HL-60/S4 (cell line): ENCODE data around the gene POU2F1.

Experiments used
- in situ Hi-C: fragments of 300-500 bp; cut with MboI; formaldehyde crosslinking; loops from 2 replicates; pipeline ENCODE4 v1.14.3; 2022; ENCODE audit warnings: low sequenced_read_pairs

Gene POU2F1

DNA sequence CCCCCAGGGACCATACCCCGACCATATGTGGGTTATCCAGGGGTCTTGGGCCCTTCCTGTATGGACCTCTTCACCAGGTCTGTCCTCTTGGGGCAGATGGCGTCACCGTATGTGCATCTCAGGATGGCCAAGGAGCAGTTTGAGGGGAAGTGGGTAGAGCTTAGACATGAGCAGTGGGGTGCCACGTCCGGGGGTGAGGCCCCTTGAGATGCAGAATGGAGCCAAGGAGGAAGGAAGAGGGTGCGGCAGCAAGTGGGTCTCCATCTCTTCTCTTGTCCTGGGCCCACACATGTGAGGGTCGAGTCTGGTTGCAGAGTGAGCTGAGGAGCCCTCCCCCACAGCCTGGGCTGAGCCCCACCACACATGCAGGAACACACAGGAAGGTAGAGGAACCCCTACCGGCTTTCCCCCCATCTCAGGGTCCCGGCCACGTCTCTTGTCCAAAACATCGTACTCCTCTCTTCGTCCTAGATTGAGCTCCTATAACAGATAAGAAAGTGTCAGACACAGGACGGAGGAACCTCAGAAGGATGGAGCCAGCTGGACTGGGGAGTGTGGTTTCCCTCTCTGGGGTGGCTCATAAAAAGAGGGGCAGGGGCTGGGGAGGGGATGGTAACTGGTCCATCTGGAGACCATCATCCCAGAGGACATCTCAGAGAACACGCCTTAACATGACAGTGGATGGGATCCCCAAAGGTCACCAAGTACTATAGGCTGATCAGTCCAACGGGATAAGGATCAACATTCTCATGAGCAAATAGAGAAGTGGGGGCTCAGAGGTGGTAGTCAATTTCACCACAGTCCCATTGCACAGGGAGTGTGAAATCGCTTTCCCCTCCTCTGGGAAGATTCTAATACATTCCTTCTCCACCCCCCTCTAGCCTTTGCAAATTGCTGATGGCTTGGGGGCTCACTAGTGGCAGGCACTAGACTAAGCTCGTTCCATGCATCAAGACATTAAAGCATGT, 217.8 kb downstream of the POU2F1 start:
- in situ Hi-C loops, result no loop called here

DNA sequence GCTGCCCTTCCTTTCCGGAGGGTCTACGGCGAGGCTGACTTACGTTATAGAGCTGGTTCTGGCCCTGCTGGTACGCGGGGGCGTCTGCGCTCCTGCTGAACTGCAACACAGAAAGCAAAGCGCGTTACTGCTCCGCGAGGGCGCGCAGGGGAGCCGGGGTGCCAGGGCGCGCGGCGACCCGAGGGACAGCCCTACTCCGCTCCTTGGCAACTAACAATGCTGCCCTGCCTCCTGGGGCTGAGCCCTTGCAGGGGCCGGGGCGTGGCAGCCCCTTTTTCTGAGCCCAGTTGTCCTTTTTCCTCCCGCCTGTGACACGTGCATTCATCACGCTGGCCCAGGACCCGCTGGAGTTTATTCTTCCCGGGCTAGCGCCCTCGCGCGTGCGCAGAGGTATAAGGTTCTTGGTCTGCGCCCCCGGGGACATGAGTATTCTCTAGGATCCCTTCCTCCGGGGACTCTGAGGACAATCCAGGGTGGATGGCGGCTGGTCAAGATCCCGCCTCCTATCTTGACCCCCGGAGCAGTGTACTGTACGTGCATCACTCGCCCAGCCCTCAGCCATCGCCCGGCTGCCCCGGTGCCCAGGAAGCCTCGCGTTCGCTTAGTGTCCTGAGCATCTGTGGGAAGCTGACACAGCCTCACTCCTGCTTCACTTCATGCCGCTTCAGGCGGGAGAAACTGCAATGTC, 218.8 kb downstream of the POU2F1 start:
- in situ Hi-C loops, result no loop called here

DNA sequence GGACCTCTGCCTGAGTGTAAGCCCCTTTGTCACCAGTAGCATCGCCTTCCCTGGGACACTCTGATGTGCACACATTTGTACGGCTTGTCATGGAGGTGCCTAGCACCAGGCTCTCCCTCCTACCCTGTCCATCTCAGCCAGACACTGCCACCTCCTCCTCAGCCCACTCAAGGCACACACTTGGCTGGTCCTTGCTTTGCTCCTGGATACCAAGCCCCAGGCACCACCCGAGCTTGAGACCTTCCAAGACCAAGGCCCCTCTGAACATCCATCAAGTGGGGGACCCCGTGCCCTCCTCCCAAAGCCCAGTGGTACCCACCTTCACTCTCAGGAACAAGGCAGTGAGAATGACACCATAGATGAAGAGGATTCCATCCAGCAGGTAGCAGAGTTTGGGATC, 219.7 kb downstream of the POU2F1 start:
- in situ Hi-C loops, result loop anchor here (10.0 kb wide), 2 partner anchors 176 to 376 kb away; no protein-coding TSS in a partner anchor

DNA sequence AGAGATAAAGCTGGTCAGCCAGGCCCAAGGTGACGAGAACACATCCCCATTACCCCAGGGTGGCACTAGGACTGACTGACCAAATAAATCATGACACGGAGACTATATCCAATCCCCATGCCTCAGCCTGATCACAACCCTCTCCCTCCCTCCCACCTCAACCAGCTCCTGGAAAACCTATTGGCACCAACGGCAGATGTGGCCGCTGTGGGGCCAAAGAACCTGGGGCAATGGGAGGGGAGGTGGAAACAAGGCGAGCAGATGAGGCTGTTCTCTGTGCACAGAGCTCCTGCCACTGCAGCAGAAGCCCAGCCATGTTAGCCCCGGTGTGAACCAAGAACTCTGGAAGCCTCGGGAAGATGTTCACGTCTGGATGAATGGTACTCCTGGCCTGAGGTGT, 220.1 kb downstream of the POU2F1 start:
- in situ Hi-C loops, result loop anchor here (10.0 kb wide), 2 partner anchors 176 to 376 kb away; no protein-coding TSS in a partner anchor

DNA sequence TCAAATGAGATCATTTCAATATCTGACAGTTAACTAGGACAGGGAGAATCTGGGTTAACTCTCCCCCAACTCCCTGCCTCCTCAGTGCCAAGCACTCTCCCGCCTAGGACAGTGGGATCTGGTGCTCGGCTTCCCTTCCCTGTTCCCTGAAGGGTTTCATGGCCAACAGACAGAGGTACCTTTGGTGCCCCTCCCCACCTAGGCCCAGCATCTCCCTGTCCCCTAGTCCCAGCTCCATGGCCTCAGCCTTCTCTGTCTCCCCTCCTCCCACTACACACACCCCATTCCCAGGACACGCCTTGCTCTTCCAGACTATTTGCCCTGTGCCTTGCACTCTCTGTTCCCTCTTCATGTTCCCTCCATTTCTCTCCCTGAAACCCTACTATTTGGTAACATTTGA, 220.5 kb downstream of the POU2F1 start:
- in situ Hi-C loops, result loop anchor here (10.0 kb wide), 2 partner anchors 176 to 376 kb away; no protein-coding TSS in a partner anchor

DNA sequence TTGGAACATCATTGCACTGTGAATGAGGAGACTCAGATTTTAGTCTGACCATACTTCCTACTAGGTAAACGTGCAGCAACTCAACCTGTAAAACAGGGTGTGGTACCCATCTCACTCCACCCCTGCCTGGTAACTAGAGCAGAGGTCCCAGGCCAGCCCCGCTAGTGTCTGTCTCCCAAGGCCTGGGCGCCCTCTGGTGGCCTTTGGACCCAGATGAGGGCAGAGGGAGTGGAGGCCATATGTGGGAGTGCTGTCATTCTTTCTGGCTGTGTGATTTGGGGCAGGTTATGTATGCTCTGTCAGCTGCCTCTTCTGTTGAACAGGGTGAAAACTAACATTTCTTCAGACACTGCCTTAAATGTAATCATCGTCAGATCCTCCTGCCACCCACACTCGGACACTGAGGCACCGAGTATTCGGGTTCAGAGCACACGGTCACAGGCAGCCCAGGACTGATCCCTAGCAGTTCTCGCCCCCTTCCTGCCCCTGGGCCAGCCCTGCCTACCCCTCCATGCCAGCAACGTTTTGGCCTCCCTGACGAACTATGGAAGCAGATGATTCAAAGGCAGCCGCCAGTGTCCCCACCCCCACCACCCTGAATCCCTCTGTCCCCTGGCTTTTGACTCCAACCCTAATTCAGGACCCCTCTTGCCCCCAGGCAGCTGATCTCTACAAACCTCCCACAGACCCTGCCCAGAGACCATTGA, 221.6 kb downstream of the POU2F1 start:
- in situ Hi-C loops, result loop anchor here (10.0 kb wide), 2 partner anchors 177 to 377 kb away; no protein-coding TSS in a partner anchor

DNA sequence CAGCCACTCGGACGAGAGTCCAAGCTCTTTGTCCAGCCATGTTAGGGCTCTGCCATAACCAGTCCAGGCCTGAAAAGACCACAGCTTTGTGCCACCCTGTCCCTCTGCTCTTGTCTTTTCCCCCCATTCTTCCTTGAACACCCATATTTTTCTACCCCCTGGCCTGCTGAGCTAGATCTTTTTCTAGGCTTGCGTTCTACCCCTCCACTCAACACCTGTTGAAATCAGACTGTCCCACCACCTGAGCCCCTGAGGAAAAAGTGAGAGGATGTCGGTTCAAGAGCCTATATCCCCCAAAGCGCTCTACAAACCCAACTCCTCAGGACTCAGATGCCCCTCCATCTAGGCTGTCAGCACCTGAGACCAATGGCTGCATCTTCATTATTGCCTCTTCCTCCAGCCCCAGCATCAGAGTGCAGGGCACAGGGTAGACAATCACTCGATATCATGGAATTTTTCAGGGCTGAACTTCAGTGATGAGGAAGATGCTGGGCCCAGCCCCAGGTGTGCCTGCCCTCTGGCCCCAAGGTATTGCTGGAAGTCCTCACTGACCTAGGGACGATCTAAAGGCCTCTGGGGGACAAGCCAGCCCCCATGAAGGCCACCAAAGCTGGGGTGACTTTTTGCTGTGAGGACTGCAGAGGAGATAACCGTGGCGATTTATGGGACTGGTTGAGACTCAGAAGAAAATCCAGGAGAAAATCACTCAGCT, 222.3 kb downstream of the POU2F1 start:
- in situ Hi-C loops, result loop anchor here (10.0 kb wide), 2 partner anchors 178 to 378 kb away; no protein-coding TSS in a partner anchor

DNA sequence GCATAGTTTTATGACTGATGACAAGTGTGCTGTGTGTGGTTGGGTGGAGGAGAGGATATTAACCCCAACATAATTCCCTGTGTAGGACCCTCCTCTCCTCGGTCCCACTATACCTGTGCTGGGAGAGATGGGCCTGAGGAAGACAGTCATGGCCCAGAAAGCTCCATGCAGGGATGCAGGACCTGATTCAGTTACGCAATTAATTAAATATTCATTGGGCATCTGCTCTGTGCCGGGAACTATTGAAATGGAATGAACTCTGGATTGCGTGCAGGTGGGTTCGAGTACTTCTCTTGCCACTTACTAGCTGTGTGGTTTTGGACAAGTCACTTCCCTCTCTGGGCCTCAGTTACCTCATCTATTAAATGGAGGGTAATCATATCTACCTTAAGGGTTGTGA, 223.1 kb downstream of the POU2F1 start:
- in situ Hi-C loops, result loop anchor here (10.0 kb wide), 2 partner anchors 179 to 379 kb away; no protein-coding TSS in a partner anchor

DNA sequence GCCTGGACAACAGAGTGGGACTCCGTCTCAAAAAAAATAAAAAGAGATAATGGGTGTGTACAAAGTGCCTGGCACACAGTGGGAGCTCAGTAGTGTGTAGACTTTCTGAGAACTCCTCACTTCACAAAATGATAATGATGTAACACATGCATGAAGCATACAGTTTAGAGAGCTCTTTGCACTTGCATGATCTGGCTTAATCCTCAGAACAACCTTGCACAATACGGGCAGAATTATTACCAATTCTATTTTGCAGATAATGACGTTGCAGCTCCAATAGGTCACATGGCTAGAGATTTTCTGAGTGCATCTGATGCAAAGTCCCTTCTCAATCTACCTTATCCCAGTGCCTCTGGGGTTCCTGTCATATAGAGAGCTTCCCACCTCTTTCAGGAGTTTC, 226.3 kb downstream of the POU2F1 start:
- in situ Hi-C loops, result loop anchor here (10.0 kb wide), 2 partner anchors 182 to 382 kb away; no protein-coding TSS in a partner anchor

DNA sequence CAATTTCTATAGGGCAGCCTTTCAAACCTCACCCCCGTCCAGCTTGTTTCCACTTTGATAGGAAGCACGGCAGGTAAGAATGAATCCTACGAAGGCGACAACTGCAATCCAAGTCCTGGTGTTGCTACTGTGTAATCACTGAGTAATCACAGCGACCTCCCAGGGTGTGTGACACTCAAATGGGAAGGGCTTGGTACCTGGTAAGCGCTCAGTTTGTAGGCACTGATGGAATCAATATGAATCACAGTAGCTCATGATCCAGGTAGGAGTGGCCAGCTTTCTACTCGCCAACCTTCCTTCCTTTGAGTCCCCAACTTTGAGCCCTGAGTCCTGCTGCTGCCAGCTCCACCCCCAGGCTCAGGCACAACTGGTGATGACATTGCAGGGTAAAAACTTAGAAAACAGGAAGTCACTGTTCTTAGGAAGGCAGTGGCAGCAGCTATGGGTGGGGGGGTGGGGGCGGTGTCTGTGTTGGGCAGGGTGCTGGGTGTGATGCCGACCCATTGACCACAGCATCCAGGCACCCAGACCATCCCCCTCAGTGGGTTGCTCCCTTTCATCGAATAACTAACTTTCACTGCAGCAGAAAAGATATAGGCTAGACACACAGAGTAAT, 226.9 kb downstream of the POU2F1 start:
- in situ Hi-C loops, result loop anchor here (10.0 kb wide), 2 partner anchors 183 to 383 kb away; no protein-coding TSS in a partner anchor

DNA sequence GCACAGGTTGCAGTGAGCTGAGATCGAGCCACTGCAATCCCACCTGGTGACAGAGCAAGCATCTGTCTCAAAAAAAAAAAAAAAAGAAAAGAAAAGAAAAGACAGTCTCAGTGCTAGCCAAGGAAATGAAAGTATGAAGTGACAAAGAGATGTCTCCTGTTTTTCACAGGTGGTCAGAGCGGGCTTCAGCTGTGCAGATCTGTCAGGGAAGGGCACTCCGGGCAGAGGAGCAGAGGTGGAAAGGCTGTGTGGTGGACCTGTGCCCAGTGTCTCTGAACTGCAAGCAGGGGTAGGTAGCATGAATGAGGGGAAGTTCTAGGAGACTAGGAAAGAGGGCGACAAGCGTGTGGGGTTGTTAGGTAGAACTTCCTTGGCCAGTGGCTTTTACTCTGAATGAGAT, 230.2 kb downstream of the POU2F1 start:
- in situ Hi-C loops, result no loop called here

DNA sequence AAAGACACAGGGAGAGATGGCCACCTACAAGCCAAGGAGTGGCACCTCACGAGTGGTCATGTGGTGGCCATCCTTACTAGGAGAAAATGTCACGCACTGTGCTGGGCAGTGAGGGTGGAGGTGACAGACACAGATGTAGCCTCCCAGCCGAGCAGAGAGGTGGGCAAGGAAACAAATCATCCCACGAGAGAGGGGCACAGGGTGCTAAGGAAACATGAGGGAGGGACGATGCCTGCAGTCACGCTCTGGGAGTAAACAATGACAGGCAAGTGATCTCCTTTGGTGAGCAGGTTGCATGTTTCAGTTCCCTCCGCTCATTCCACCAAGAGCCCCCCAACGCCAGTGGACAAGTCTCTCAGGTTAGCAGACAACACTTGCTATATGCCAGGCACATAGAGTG, 231.8 kb downstream of the POU2F1 start:
- in situ Hi-C loops, result no loop called here

DNA sequence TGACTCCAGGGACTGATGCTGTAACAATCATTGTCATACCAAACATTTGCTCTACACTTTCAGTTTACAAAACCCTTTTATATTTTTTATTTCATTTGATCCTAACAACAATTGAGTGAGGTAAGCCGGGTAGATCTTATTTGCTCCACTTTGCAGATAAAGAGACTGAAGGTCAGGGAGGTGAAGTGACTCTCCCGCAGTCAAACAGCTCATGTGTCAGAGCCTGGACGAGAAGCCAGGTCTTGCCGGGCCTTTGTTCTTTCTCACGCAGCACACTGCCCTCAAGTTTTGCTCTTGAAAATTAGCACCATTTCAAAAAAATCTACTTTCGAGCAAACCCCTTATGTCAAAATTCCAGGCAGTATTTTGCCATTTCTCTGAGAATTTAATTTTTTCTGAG, 232.4 kb downstream of the POU2F1 start:
- in situ Hi-C loops, result no loop called here

DNA sequence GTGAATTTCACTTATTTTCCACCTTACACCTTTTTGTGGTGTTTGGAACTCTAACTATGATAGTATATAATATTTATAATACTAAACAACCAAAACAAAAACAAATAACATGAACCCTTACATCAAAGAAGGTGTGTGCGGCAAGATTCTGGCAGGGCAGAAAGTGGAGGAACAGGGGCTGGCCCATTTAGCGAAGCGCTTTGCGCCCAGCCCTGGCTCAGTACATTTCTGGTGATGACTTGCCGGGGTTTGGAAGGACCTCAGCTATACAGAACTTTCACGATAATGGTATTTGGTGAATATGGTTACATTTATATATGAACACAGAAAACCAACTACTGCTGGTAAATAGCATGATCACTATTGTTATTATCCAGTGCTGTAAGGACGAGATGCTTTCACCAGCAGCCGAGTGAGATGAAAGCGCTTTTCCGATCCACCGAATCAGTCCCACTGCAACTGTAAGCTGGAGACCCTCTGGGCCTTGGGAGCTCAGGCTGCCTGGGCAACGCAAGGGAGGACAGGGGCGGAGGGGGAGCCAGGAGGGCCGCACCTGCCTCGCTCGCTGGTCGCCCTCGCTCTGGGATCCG, 233.7 kb downstream of the POU2F1 start:
- in situ Hi-C loops, result no loop called here

DNA sequence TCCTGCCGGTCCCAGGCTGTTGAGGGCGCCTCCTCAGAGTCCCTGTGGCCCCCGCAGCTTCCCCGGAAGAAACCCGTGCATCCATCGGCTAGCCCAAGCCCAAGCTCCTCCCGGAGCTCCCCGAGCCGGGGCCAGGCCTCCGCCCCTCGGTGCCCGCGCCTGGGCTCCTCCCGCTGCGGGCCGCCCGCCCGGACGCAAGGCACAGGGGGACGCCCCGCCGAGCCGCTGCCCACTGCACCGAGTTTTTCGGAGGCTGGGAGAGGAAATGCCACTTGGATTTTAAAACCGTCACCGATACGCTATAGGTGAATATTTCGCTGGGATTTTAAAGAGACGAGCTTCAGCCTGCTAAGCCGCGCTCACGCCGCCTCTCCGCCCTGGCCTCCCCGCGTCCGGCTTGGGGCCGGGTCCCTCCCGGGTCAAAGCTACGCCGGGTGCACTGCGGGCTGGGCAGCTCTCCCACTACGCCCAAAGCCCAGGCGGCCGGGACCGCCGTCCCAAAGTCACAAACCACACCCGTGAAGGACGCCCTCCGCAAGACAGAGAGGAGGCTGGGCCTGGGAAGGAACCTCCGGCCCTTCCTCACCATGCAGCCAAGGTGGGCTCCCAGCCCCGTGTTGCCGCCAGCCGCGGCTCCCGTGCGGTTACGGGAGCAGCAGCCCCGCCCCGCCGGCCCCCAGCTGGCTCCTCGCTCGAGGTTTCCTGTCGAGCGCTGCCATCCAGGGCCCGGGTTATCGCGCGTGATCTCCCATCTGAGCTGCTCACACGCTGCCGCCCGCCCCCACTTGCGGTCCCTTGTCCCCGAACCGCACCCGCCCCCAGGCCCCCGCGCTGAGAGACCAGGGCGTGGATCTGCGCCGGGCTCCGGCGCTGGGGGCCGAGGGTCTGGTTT, 234.5 kb downstream of the POU2F1 start:
- in situ Hi-C loops, result no loop called here

DNA sequence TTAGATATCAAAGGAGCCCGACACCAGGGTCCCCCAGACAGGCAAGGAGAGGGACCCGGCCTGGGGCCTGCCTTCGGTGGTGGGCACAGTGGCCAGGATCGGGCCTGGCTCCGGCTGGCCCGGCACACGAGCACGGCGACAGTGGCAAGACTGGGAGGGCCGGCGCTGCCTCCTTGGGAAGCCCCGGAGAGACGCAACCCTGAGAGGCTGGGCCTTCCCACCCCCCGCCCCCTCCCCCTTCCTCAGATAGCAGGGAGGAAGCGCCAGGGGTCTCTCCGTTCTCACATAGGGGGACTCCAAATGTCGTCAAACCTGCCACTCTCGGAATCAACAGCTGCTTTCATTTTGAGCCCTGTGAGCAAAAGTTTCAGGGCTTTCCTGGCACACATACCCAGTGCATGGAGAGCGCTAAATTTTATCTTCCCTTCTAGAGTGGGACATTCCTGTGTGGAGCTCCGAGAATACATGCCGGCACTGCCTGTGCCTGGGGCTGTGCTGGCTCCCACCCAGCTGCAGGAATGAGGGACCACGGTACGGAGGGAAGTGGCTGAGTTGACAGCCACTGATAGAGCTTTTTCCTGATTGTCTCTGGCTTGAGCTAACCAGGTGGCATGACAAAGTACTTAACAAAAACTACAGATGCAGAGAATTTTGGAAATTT, 235.2 kb downstream of the POU2F1 start:
- in situ Hi-C loops, result no loop called here

DNA sequence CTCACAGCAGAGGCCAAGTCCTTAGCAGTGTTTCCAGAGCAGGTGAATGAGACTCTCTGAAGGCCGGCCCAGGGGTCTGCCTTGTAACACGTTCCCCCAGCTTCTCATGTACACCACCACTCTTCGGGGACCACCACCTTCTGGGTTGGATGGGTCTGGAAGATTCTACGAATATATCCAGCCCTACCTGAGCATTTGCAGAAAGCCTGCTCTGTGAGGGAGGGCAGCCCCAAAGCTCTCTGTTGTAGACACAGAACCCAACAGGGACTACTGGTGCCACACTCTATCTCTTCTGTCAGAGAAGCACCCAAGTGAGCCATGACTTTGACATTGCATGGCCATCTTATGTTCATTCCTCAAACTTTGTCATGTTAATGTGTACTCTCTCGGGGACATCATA, 235.8 kb downstream of the POU2F1 start:
- in situ Hi-C loops, result no loop called here

DNA sequence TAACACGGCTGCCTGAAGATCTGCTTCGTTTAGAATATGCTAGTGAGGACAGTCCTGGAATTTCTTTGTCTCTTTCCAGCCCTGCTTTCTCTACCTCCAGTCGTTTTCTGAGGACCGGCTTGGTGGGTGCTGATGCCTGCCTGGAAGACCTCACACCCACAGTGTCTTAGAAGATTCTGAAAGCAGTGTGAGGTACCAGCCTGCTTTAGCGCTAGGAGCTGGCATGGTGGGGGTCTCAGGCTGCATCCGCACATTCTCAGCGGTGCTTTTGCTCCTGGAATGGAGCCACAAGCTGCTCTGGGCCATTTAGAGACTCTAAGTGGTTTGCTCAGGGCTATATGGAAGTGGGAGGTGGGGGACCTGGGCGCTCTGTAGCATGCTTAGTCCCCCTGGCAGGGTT, 236.2 kb downstream of the POU2F1 start:
- in situ Hi-C loops, result no loop called here
